ENCODE data around the gene CLINT1. TPM values are rescaled to one million over a fixed set of nuclear protein-coding genes. Genes with fewer than 3 reads are reported as not detected.

Gene CLINT1
- total and polyA plus RNA-seq, 4 donors: 39.7 to 171 (median 66.2) TPM

DNA sequence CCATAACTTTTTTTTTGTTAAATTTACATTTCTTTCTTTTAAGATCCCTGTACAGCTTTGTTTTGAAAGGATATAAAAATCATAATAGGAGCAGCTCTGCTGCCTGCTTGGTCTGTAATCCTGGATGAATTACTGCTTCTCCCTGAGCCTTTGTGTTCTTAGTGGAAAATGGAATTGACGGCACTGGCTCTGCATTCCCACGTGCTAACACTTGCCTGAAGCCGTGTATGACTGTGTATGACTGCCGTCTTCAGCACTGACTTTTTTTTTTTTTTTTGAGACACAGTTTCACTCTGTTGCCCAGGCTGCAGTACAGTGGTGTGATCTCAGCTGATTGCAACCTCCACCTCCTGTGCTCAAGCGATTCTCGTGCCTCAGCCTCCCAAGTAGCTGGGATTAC, 123.0 kb downstream of the CLINT1 start:
- DNase-seq (no peak), ATAC-seq (ENCODE audit: insufficient read depth, low FRiP score) (no peak)
- Histone ChIP-seq H3K27me3 (ENCODE audit: control insufficient read depth in 3 of 3, insufficient read depth in 3 of 3, low read length in 2 of 3) (no peaks in the 10 kb centered on the region), H3K27ac (ENCODE audit: low read depth in 1 of 2, low read length in 1 of 2) (no peak overlapping the region), H3K4me3 (no peak overlapping the region), H3K4me1 (ENCODE audit: control insufficient read depth in 5 of 5, insufficient read depth in 5 of 5, low read length in 5 of 5) (peaks cover 0 to 4% (median 0%) of the 10 kb centered on the region in 5 donors), H3K9me3 (ENCODE audit: control insufficient read depth in 4 of 4, insufficient read depth in 3 of 4, low read length in 3 of 4) (no peaks in the 10 kb centered on the region), H3K36me3 (ENCODE audit: control insufficient read depth in 4 of 4, insufficient read depth in 4 of 4, low read length in 4 of 4) (peaks cover 4 to 15% (median 9%) of the 10 kb centered on the region in 4 donors), H3K9ac (ENCODE audit: insufficient read depth in 1 of 2, low read length in 2 of 2) (no peak overlapping the region)
- 90 to 96% methylated on average over 6 of the region's 6 CpGs for WGBS, 2 donors
- TF ChIP-seq, protein P1, sequence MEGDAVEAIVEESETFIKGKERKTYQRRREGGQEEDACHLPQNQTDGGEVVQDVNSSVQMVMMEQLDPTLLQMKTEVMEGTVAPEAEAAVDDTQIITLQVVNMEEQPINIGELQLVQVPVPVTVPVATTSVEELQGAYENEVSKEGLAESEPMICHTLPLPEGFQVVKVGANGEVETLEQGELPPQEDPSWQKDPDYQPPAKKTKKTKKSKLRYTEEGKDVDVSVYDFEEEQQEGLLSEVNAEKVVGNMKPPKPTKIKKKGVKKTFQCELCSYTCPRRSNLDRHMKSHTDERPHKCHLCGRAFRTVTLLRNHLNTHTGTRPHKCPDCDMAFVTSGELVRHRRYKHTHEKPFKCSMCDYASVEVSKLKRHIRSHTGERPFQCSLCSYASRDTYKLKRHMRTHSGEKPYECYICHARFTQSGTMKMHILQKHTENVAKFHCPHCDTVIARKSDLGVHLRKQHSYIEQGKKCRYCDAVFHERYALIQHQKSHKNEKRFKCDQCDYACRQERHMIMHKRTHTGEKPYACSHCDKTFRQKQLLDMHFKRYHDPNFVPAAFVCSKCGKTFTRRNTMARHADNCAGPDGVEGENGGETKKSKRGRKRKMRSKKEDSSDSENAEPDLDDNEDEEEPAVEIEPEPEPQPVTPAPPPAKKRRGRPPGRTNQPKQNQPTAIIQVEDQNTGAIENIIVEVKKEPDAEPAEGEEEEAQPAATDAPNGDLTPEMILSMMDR (IDR thresholded peaks at IDR 0.05; ENCODE audit: control extremely low read depth, extremely low read depth): no peak

Small RNAs within 50 kb of the gene (small RNA-seq; reads per million reads assigned to genes)
- not detected for gene AC026407.1 (ENCODE audit: low replicate concordance)
- not detected for gene RNU6-260P (ENCODE audit: low replicate concordance)

Other genes with a start within 250 kb of the CLINT1 start
- under 1 TPM in 1 of 2 donors, not detected in 1; 0.43 TPM for gene SOX30, start 206.7 kb downstream of the CLINT1 start, total RNA-seq
- gene SOX30, start 206.7 kb downstream of the CLINT1 start, polyA plus RNA-seq: under 1 TPM; 0.06 to 0.07 TPM
- not detected for gene C5orf52, start 187.6 kb downstream of the CLINT1 start, total RNA-seq
- gene C5orf52, start 187.6 kb downstream of the CLINT1 start, polyA plus RNA-seq: under 1 TPM in 1 of 2 donors, not detected in 1; 0.09 TPM
- 10 to 100 TPM in 1 of 2 donors, 1 to 10 TPM in 1; 9.5 to 22.0 TPM for gene THG1L, start 127.7 kb downstream of the CLINT1 start, total RNA-seq
- gene THG1L, start 127.7 kb downstream of the CLINT1 start, polyA plus RNA-seq: 10 to 100 TPM in 1 of 2 donors, 1 to 10 TPM in 1; 8.0 to 14.6 TPM
- 1 to 10 TPM; 2.4 to 7.0 TPM for gene LSM11, start 115.4 kb downstream of the CLINT1 start, total RNA-seq
- gene LSM11, start 115.4 kb downstream of the CLINT1 start, polyA plus RNA-seq: 1 to 10 TPM in 1 of 2 donors, under 1 TPM in 1; 0.93 to 1.2 TPM